Muscle layer of duodenum (tissue), 2 donors: ENCODE results near the gene TRPV6.

ENCODE experiments used
- H3K27ac ChIP-seq: one replicate; pipeline ENCODE4 v1.7.0; 2013; ENCODE audit warnings: mild to moderate bottlenecking, low read length
- H3K27me3 ChIP-seq: one replicate; pipeline ENCODE4 v1.7.0; 2013; ENCODE audit warnings: low read depth, mild to moderate bottlenecking, control low read depth, low read length
- H3K36me3 ChIP-seq, 2 donors: one replicate each; pipeline ENCODE4 v1.7.0; 2013; ENCODE audit warnings: low read length in 2 of 2, control low read depth in 1 of 2, mild to moderate bottlenecking in 1 of 2; ENCODE audit not compliant: insufficient read depth in 2 of 2, control insufficient read depth in 1 of 2
- H3K4me1 ChIP-seq, 2 donors: one replicate each; pipeline ENCODE4 v1.7.0; 2013; ENCODE audit warnings: low read length in 2 of 2, mild to moderate bottlenecking in 2 of 2, control low read depth in 1 of 2, moderate library complexity in 1 of 2; ENCODE audit not compliant: insufficient read depth in 2 of 2, control insufficient read depth in 1 of 2
- H3K4me3 ChIP-seq, 2 donors: one replicate each; pipeline ENCODE4 v1.7.0; 2013; ENCODE audit warnings: low read length in 2 of 2, low read depth in 1 of 2, mild to moderate bottlenecking in 1 of 2
- H3K9me3 ChIP-seq, 2 donors: one replicate each; pipeline ENCODE4 v1.7.0; 2013; ENCODE audit warnings: low read length in 2 of 2, control low read depth in 1 of 2, mild to moderate bottlenecking in 1 of 2; ENCODE audit not compliant: control insufficient read depth in 1 of 2
- donor health status: healthy.

TRPV6 gene

GRCh38 chr7:142918901-142919300 lies 33.4 kb upstream of the TRPV6 start:
- Histone ChIP-seq H3K4me1 (peaks cover 0 to 2% of the 10 kb centered on the region in 2 donors), H3K27ac (no peak overlapping the region), H3K27me3 (no peaks in the 10 kb centered on the region), H3K4me3 (no peak overlapping the region), H3K36me3 (no peaks in the 10 kb centered on the region), H3K9me3 (no peaks in the 10 kb centered on the region)

GRCh38 chr7:142917447-142917846 lies 31.9 kb upstream of the TRPV6 start:
- Histone ChIP-seq H3K27ac (no peak overlapping the region), H3K27me3 (no peaks in the 10 kb centered on the region), H3K9me3 (no peaks in the 10 kb centered on the region), H3K36me3 (no peaks in the 10 kb centered on the region), H3K4me3 (no peak overlapping the region), H3K4me1 (no peaks in the 10 kb centered on the region)

GRCh38 chr7:142916508-142916907 lies 31.0 kb upstream of the TRPV6 start:
- Histone ChIP-seq H3K27ac (no peak overlapping the region), H3K36me3 (no peaks in the 10 kb centered on the region), H3K4me3 (no peak overlapping the region), H3K4me1 (no peaks in the 10 kb centered on the region), H3K27me3 (no peaks in the 10 kb centered on the region), H3K9me3 (no peaks in the 10 kb centered on the region)

GRCh38 chr7:142915315-142915714 lies 29.8 kb upstream of the TRPV6 start:
- Histone ChIP-seq H3K9me3 (no peaks in the 10 kb centered on the region), H3K4me3 (no peak overlapping the region), H3K27me3 (no peaks in the 10 kb centered on the region), H3K27ac (no peak overlapping the region), H3K4me1 (no peaks in the 10 kb centered on the region), H3K36me3 (no peaks in the 10 kb centered on the region)

GRCh38 chr7:142914121-142914520 lies 28.6 kb upstream of the TRPV6 start:
- H3K27me3 ChIP-seq: no peaks in the 10 kb centered on the region

GRCh38 chr7:142913566-142913965 lies 28.0 kb upstream of the TRPV6 start:
- Histone ChIP-seq H3K4me1 (no peaks in the 10 kb centered on the region), H3K9me3 (no peaks in the 10 kb centered on the region), H3K4me3 (no peak overlapping the region), H3K27ac (no peak overlapping the region), H3K27me3 (no peaks in the 10 kb centered on the region), H3K36me3 (no peaks in the 10 kb centered on the region)

More at GRCh38 chr7:142914121-142914520, 28.6 kb upstream of the TRPV6 start:
- Histone ChIP-seq H3K4me3 (no peak overlapping the region), H3K36me3 (no peaks in the 10 kb centered on the region), H3K4me1 (no peaks in the 10 kb centered on the region), H3K27ac (no peak overlapping the region), H3K9me3 (no peaks in the 10 kb centered on the region)

GRCh38 chr7:142913051-142913450 lies 27.5 kb upstream of the TRPV6 start:
- no peaks in the 10 kb centered on the region for H3K4me1 ChIP-seq
- H3K9me3 ChIP-seq: no peaks in the 10 kb centered on the region
- H3K4me3 ChIP-seq: no peak overlapping the region
- H3K27me3 ChIP-seq: no peaks in the 10 kb centered on the region
- no peaks in the 10 kb centered on the region for H3K36me3 ChIP-seq
- H3K27ac ChIP-seq: no peak overlapping the region

- Histone ChIP-seq H3K27me3 (no peaks in the 10 kb centered on the region), H3K4me3 (no peak overlapping the region), H3K36me3 (no peaks in the 10 kb centered on the region), H3K9me3 (no peaks in the 10 kb centered on the region), H3K27ac (no peak overlapping the region), H3K4me1 (no peaks in the 10 kb centered on the region)
Measured at GRCh38 chr7:142910481-142910880, 24.9 kb upstream of the TRPV6 start.

- Histone ChIP-seq H3K4me1 (no peaks in the 10 kb centered on the region), H3K27me3 (no peaks in the 10 kb centered on the region), H3K9me3 (no peaks in the 10 kb centered on the region), H3K27ac (no peak overlapping the region), H3K36me3 (no peaks in the 10 kb centered on the region), H3K4me3 (no peak overlapping the region)
Measured at GRCh38 chr7:142910031-142910433, 24.5 kb upstream of the TRPV6 start.

- Histone ChIP-seq H3K36me3 (no peaks in the 10 kb centered on the region), H3K27ac (peak overlapping the region; percentile 9), H3K27me3 (no peaks in the 10 kb centered on the region), H3K9me3 (peaks cover 0 to 4% of the 10 kb centered on the region in 2 donors), H3K4me1 (no peaks in the 10 kb centered on the region), H3K4me3 (no peak overlapping the region)
Measured at GRCh38 chr7:142908921-142909890, 23.7 kb upstream of the TRPV6 start.

GRCh38 chr7:142908290-142908689 lies 22.7 kb upstream of the TRPV6 start:
- Histone ChIP-seq H3K4me1 (no peaks in the 10 kb centered on the region), H3K27me3 (no peaks in the 10 kb centered on the region), H3K9me3 (peaks cover 0 to 5% of the 10 kb centered on the region in 2 donors), H3K27ac (no peak overlapping the region), H3K36me3 (no peaks in the 10 kb centered on the region), H3K4me3 (no peak overlapping the region)
